HepG2 (cell line): ENCODE data around the gene PREX1. TPM values are rescaled to one million over a fixed set of nuclear protein-coding genes. Genes with fewer than 3 reads are reported as not detected.
A peak's percentile ranks its signal among the peaks of the same experiment; 100 is the strongest.

Experiments
- AKAP8 ChIP-seq: sonication (generic); formaldehyde crosslinking; IDR thresholded peaks from 2 replicates; pipeline ENCODE4 v1.5.1; 2020; ENCODE audit warnings: mild to moderate bottlenecking, missing genetic modification reagents
- ARID2 ChIP-seq: sonication (generic); formaldehyde crosslinking; IDR thresholded peaks from 2 replicates; pipeline ENCODE4 v1.8.1; 2022; ENCODE audit warnings: mild to moderate bottlenecking, missing genetic modification reagents, borderline replicate concordance
- ASH2L ChIP-seq: fragments of 300-600, 200-600 bp; sonication (generic); IDR thresholded peaks from 2 replicates; pipeline ENCODE4 v1.7.0; 2017; ENCODE audit warnings: low read depth, mild to moderate bottlenecking, moderate library complexity, mixed read lengths, low read length; ENCODE audit not compliant: insufficient read length
- DNMT1 ChIP-seq: sonication (generic); formaldehyde crosslinking; IDR thresholded peaks from 2 replicates; pipeline ENCODE4 v1.5.1; 2020; ENCODE audit warnings: mild to moderate bottlenecking, missing genetic modification reagents
- EEA1 ChIP-seq: sonication (generic); formaldehyde crosslinking; IDR thresholded peaks from 2 replicates; pipeline ENCODE4 v1.5.1; 2020; ENCODE audit warnings: mild to moderate bottlenecking, missing genetic modification reagents, borderline replicate concordance
- ELF1 ChIP-seq: sonication (generic); formaldehyde crosslinking; IDR thresholded peaks from 2 replicates; pipeline ENCODE4 v1.4.0; 2020; ENCODE audit warnings: missing genetic modification reagents
- KLF12 ChIP-seq: sonication (generic); formaldehyde crosslinking; IDR thresholded peaks from 2 replicates; pipeline ENCODE4 v1.4.0; 2020; ENCODE audit warnings: missing genetic modification reagents, borderline replicate concordance
- PHB2 ChIP-seq: fragments of 450-650 bp; IDR thresholded peaks from 2 replicates; pipeline ENCODE4 v1.6.1; 2018; ENCODE audit not compliant: partially characterized antibody
- RBFOX2 ChIP-seq: fragments of 200-400 bp; formaldehyde crosslinking; IDR thresholded peaks from 2 replicates; pipeline ENCODE4 v1.6.1; 2017; ENCODE audit warnings: low read depth, mild to moderate bottlenecking, low read length
- RFXAP ChIP-seq: sonication (generic); formaldehyde crosslinking; IDR thresholded peaks from 2 replicates; pipeline ENCODE4 v1.4.0; 2020; ENCODE audit warnings: missing genetic modification reagents, borderline replicate concordance
- ZNF143 ChIP-seq: sonication (generic); formaldehyde crosslinking; IDR thresholded peaks from 2 replicates; pipeline ENCODE4 v1.4.0; 2020; ENCODE audit warnings: missing genetic modification reagents
- ZNF678 ChIP-seq: sonication (generic); formaldehyde crosslinking; IDR thresholded peaks from 2 replicates; pipeline ENCODE4 v1.4.0; 2020; ENCODE audit warnings: mild to moderate bottlenecking, missing genetic modification reagents
- ZNF768 ChIP-seq: sonication (generic); formaldehyde crosslinking; IDR thresholded peaks from 2 replicates; pipeline ENCODE4 v1.4.0; 2020; ENCODE audit warnings: missing genetic modification reagents
- ZNF773 ChIP-seq: sonication (generic); formaldehyde crosslinking; IDR thresholded peaks from 2 replicates; pipeline ENCODE4 v1.4.0; 2020; ENCODE audit warnings: missing genetic modification reagents, borderline replicate concordance
- polyA plus RNA-seq, 8 experiments: library from polyadenylated mRNA; depleted of rRNA in 3 of 8; stranded (reverse) in 7 of 8; unstranded in 1 of 8; fragments of >200 nt; fragmentation: Illumina TruSeq in 4 of 8; extraction: Trizol in 4 of 8; gene quantifications; 2 replicates each; pipeline versions ENCODE4 v1.2.1 to v1.2.3, GENCODE V29; 2011 to 2016; ENCODE audit warnings: low read depth in 4 of 8, missing spikeins in 1 of 8, mixed read lengths in 1 of 8; ENCODE audit not compliant: insufficient read depth in 1 of 8
- total RNA-seq, 5 experiments: library from RNA; depleted of rRNA; stranded (reverse); fragments of >200 nt; fragmentation: Illumina TruSeq; extraction: Trizol; gene quantifications; 2 replicates each; pipeline ENCODE4 v1.2.3, GENCODE V29; 2016; ENCODE audit warnings: low read depth in 1 of 5
- TF ChIP-seq, protein P1 (sequence below): conservative IDR thresholded peaks from 2 replicates; pipeline ENCODE4 v1.6.1; 2018; ENCODE audit warnings: missing genetic modification reagents
- TF ChIP-seq, protein P2 (sequence below): sonication (generic); formaldehyde crosslinking; IDR thresholded peaks from 2 replicates; pipeline ENCODE4 v1.4.0; 2020; ENCODE audit warnings: low read depth, missing genetic modification reagents
- TF ChIP-seq, protein P3 (sequence below): sonication (generic); formaldehyde crosslinking; IDR thresholded peaks from 2 replicates; pipeline ENCODE4 v1.5.0; 2020; ENCODE audit warnings: missing genetic modification reagents

PREX1 gene
- total and polyA plus RNA-seq, 2 of the 13 experiments (the other 11 are each of a cell fraction or from before 2014, with no cell fraction given): 0.02 to 0.04 TPM

DNA sequence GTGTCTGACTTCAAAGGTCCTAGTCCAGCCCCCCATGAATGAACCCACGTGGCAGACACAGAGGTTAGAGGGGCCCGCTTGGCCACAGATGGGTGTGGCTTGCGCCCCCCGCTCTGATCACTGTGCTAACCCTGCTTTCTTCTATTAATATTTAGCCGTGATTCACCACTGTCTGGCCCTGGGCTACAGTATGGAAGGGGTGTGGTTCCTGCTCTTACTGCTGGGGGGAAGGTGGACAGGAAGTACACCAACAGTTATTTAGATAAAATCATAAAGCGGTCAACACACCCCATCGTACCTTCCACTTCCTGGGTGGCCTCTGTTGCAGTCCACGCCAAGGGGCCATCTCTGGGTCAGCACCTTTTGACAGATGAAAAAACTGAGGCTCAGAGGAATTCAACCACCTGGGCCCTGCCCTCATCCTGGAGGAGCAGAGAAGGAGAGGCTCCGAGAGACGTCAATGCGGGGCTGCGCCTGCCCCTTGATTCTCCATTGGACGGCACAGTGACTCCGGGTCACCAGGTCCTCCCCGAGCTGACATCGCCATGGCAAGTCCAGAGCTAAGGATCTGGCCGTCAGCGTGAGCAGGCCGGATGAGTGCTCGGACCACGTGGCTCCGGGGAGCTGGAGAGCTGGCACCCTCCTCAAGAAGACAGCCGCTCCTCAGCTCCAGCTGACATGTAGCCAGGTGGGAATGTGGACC lies 206.3 kb downstream of the PREX1 start (continued):
- TF ChIP-seq ZNF678 (CRISPR knock-in tag) (no peak), DNMT1 (CRISPR knock-in tag) (0 out of 2 replicates have a peak, but pooled peaks have one; percentile 5), ELF1 (no peak), ASH2L (no peak), EEA1 (CRISPR knock-in tag) (no peak), AKAP8 (CRISPR knock-in tag) (no peak), RBFOX2 (no peak), ZNF768 (CRISPR knock-in tag) (0 out of 2 replicates have a peak, but pooled peaks have one; percentile 0), ZNF773 (no peak), ARID2 (CRISPR knock-in tag) (no peak), RFXAP (CRISPR knock-in tag) (0 out of 2 replicates have a peak, but pooled peaks have one; percentile 15), KLF12 (CRISPR knock-in tag) (0 out of 2 replicates have a peak, but pooled peaks have one; percentile 10), PHB2 (no peak), ZNF143 (no peak)
- TF ChIP-seq, protein P1, sequence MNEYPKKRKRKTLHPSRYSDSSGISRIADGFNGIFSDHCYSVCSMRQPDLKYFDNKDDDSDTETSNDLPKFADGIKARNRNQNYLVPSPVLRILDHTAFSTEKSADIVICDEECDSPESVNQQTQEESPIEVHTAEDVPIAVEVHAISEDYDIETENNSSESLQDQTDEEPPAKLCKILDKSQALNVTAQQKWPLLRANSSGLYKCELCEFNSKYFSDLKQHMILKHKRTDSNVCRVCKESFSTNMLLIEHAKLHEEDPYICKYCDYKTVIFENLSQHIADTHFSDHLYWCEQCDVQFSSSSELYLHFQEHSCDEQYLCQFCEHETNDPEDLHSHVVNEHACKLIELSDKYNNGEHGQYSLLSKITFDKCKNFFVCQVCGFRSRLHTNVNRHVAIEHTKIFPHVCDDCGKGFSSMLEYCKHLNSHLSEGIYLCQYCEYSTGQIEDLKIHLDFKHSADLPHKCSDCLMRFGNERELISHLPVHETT (CRISPR knock-in tag): no peak
- TF ChIP-seq, protein P2, sequence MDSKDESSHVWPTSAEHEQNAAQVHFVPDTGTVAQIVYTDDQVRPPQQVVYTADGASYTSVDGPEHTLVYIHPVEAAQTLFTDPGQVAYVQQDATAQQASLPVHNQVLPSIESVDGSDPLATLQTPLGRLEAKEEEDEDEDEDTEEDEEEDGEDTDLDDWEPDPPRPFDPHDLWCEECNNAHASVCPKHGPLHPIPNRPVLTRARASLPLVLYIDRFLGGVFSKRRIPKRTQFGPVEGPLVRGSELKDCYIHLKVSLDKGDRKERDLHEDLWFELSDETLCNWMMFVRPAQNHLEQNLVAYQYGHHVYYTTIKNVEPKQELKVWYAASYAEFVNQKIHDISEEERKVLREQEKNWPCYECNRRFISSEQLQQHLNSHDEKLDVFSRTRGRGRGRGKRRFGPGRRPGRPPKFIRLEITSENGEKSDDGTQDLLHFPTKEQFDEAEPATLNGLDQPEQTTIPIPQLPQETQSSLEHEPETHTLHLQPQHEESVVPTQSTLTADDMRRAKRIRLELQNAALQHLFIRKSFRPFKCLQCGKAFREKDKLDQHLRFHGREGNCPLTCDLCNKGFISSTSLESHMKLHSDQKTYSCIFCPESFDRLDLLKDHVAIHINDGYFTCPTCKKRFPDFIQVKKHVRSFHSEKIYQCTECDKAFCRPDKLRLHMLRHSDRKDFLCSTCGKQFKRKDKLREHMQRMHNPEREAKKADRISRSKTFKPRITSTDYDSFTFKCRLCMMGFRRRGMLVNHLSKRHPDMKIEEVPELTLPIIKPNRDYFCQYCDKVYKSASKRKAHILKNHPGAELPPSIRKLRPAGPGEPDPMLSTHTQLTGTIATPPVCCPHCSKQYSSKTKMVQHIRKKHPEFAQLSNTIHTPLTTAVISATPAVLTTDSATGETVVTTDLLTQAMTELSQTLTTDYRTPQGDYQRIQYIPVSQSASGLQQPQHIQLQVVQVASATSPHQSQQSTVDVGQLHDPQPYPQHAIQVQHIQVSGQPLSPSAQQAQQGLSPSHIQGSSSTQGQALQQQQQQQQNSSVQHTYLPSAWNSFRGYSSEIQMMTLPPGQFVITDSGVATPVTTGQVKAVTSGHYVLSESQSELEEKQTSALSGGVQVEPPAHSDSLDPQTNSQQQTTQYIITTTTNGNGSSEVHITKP (CRISPR knock-in tag): no peak
- TF ChIP-seq, protein P3, sequence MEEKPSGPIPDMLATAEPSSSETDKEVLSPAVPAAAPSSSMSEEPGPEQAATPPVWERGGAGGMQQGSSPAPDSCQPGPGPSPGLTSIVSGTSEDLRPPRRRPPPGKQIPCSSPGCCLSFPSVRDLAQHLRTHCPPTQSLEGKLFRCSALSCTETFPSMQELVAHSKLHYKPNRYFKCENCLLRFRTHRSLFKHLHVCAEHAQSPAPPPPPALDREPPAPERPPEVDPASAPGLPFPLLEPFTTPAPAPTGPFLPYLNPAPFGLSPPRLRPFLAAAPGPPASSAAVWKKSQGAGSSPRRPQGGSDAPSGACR (CRISPR knock-in tag): no peak
